RPMI7951 (cell line): Measurements from ENCODE around the gene PDE7B. TPM values are rescaled to one million over a fixed set of nuclear protein-coding genes. Genes with fewer than 3 reads are reported as not detected.

Experiments
- DNase-seq: peaks from one replicate; pipeline ENCODE4 v3.0.0-alpha.2; 2012; ENCODE audit warnings: low read depth
- total RNA-seq: library from RNA; depleted of rRNA; stranded (reverse); fragments of >200 nt; shearing (Covaris generic); gene quantifications from 2 replicates; pipeline ENCODE4 v1.2.3, GENCODE V29; 2014

Gene PDE7B
- total RNA-seq, 1 experiment from 2014 or later: 4.9 TPM

- no peak for DNase-seq
Observed at GRCh38 chr6:136146130-136146529, 294.6 kb downstream of the PDE7B start.

- DNase-seq: no peak
Observed at GRCh38 chr6:136147342-136147741, 295.8 kb downstream of the PDE7B start.

- no peak for DNase-seq
Observed at GRCh38 chr6:136148051-136148450, 296.6 kb downstream of the PDE7B start.

GRCh38 chr6:136148523-136148922 is 297.0 kb downstream of the PDE7B start:
- no peak for DNase-seq

- no peak for DNase-seq
Observed at GRCh38 chr6:136149311-136149710, 297.8 kb downstream of the PDE7B start.

GRCh38 chr6:136150961-136151360 is 299.5 kb downstream of the PDE7B start:
- DNase-seq: no peak

- DNase-seq: no peak
Observed at GRCh38 chr6:136153707-136154375, 302.3 kb downstream of the PDE7B start.

- no peak for DNase-seq
Observed at GRCh38 chr6:136155191-136155590, 303.7 kb downstream of the PDE7B start.

GRCh38 chr6:136157743-136158142 is 306.2 kb downstream of the PDE7B start:
- DNase-seq: no peak

GRCh38 chr6:136158387-136158821 is 306.9 kb downstream of the PDE7B start:
- DNase-seq: no peak

- no peak for DNase-seq
Observed at GRCh38 chr6:136158971-136159370, 307.5 kb downstream of the PDE7B start.

GRCh38 chr6:136160250-136160649 is 308.7 kb downstream of the PDE7B start:
- DNase-seq: no peak

GRCh38 chr6:136161950-136162349 is 310.4 kb downstream of the PDE7B start:
- no peak for DNase-seq

GRCh38 chr6:136163260-136163659 is 311.8 kb downstream of the PDE7B start:
- DNase-seq: no peak

GRCh38 chr6:136166815-136167214 is 315.3 kb downstream of the PDE7B start:
- no peak for DNase-seq

- no peak for DNase-seq
Observed at GRCh38 chr6:136169394-136170148, 318.1 kb downstream of the PDE7B start.

GRCh38 chr6:136171231-136171630 is 319.7 kb downstream of the PDE7B start:
- no peak for DNase-seq

GRCh38 chr6:136173519-136174507 is 322.3 kb downstream of the PDE7B start:
- no peak for DNase-seq

- no peak for DNase-seq
Observed at GRCh38 chr6:136174510-136174909, 323.0 kb downstream of the PDE7B start.

GRCh38 chr6:136175873-136176272 is 324.4 kb downstream of the PDE7B start:
- DNase-seq: no peak

GRCh38 chr6:136178749-136179148 is 327.2 kb downstream of the PDE7B start:
- no peak for DNase-seq
